Left lobe of liver (tissue), 2 donors: Measurements from ENCODE around the gene RBFOX2. TPM values are rescaled to one million over a fixed set of nuclear protein-coding genes. Genes with fewer than 3 reads are reported as not detected.
A peak's percentile ranks its signal among the peaks of the same experiment; 100 is the strongest.
"Not testable (repeated sequence)": the region's sequence is repeated elsewhere in the genome, so short reads cannot be mapped to it uniquely, and the experiment has no call there.

Experiments
- ATAC-seq: fragments of 200-7000 bp; cut with Tn5 transposase; one replicate; pipeline ENCODE4 v1.9.1; 2020; ENCODE audit warnings: mild to moderate bottlenecking, moderate library complexity
- DNase-seq: peaks from one replicate; pipeline ENCODE4 v3.0.0-alpha.2; 2020; ENCODE audit warnings: low spot score
- total RNA-seq: library from RNA; stranded (reverse); gene quantifications from one replicate; pipeline ENCODE4 v1.2.1, GENCODE V29; 2021
- donor health status: DM: no; HTN: no; CAD: no; lungs with moderate emphysema.
- donor health status: DM: no; HTN: yes; CAD: no.

RBFOX2 gene
- total RNA-seq, 1 donor from 2014 or later, result 25.5 TPM

DNA sequence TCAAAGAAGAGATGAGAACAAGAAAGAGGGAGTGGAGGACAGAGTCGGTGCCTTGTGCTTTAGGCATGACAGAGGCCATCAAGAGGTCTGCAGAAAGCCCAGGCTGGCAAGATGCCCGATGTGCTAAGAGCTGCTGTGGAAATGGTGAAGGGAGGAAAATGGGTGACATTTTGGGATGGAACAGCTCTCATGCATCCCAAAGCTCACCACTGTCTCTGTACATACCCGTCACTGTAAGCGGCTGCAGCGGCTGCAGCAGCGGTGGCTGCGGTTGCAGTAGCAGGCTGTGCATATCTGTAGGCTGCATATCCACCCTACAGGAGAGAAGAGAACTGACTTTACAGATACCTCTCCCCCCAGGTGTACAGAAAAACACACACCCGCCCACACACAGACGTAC is 282.4 kb downstream of the RBFOX2 start:
- DNase-seq (no peak), ATAC-seq (no peak)

DNA sequence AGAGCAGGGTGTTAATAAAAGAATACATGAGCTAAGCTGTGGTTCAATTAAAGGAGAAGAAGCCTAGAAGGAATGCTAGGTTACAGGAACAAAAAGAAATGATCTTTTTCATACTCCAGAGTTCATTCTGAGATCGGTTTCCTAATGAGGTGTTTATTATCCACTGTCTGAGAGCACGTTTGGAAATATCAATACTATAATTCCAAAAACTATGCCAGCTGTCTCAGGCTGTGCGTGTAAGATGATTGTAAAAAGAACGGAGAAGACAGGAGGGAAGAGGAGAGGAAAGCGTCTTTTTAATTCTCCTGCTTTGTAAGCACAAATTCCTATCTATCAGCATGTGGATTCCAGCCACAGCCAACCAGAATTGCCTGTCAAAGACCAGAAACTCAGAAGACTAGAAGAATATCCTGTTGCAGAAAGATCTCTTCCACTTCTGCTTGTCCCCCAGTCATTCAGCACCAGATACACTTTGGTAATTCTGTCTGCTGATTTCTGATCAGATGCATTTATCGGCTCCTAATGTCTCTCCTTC is 285.2 kb downstream of the RBFOX2 start:
- ATAC-seq (no peak), DNase-seq (no peak)

DNA sequence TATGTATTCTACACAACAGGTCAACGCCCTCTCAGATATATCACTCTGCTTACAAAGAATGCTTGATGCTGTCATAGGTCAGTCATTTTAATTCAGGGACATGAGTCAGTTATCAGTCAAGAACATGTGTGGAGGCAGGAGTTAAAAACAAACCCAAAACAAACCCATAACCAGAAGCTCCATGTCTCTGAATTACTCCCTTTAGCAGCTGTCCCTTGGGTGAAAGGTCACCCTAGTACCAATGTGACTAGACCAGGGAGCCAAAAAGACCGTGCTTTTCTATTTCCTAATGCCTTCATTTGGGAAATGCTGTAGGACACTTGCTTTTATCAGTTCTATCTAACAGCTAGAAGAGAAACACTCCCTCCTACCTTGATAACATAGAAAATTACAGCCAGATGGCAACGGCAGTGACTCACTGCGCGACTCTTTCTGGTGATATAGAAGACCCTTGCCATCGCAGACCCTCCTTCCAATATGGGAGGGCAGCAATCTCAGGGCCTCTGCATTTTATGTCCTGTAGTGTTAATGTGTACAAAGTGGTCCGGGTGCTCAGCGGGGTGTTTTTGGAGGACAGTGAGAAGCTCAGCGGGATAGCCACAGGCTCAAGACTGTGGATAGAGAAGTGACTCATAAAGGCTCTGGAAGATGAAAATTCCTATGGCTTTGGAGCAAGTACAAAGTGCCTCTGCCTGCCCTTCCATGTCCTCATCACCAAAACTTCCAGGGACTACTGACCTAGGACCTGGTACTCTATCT is 286.1 kb downstream of the RBFOX2 start:
- DNase-seq (no peak), ATAC-seq (peak; percentile 34)

DNA sequence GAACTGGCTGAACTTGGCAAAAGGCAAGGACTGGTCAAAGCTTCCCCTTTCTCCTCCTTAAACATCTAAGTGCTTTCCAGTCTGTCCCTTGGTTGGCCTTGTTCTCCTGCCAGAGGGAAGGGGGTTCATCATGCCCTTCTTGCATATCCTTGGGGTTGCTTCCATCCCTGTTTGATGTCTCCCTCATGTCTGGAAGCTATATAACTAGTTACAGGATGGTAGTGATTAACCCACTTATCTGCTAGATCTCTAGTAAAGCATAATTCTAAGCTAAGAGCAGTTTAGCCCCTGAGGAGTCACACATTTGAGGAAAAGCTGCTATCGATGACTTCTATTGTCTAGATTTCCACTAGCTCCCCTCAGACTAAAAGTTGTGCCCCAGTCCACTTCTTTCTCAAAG is 288.0 kb downstream of the RBFOX2 start:
- DNase-seq (no peak), ATAC-seq (no peak)

DNA sequence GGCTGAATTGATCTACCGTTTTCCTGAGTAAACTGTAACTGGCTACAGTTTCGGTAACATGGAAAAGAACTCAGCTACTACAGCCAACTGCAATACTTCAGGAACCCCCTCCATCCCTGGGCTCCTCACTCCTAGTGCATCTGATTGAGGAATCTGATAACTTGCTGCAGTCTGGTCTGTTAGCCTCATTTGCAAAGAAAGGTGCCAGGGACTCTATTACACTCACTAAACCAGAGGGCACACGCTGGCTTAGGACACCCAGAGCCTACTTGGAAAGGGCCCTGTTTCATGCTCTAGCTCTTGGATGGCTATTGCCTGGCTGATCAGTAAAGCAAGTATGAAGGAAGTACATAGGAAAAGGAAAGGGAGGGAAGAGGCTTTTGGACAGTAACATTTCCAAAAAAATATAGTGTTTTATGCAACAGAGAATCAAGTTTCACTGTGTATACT is 288.7 kb downstream of the RBFOX2 start:
- no peak for DNase-seq
- ATAC-seq, result peak; percentile 33

DNA sequence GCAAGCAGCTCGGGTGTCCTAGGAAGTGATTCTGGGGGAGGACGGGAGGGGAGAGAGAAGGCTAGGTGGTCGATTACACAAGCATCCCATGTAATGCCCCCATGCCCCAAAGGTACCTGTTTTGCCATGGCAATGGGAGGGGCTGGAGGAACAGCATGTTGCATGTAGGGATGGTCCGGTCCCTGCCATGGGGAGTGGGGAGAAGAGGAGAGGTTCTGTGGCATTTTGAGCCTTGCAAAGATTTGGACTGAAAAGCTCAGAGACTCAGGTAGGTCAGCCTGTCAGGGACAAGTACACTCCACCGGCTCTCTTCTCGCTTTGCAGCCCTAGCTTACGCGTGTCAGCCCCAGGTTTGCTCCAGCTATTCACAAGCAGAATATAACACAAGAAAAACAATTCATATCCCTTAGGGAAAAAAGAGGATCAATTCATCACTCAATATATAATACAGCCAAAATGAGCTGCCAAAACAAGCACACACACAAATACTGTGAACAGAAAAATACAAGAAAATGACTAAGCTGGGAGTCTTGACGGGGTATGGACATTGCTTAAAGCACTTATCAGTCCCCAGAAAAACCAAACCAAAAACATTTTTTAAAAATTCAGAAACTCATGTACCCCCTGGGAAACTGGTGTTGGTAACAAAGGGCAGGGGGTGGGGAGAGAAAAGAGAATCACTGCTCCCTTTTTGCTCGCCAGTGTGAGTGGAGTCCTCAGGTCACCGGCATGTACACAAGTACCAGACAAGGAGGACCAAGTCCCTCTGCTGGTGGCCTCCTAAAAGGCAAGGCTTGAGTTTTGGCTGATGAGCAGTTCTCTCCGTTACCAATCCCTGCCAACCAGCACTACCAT is 289.3 kb downstream of the RBFOX2 start:
- peak; percentile 77 for ATAC-seq
- DNase-seq, result no peak

DNA sequence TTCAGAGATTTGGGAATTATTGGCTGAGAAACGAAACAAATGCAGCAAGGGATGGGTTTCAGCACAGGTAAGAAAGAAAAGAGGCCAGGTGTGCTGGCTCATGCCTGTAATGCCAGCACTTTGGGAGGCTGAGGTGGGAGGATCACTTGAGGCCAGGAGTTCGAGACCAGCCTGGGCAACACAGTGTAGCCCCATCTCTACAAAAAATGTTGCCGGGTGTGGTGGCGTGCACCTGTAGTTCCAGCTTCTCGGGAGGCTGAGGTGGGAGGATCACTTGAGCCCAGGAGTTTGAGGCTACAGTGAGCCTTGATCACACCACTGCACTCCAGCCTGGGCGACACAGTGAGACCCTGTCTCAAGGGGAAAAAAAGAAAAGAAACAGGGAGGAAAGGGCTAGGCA is 290.7 kb downstream of the RBFOX2 start:
- DNase-seq, ATAC-seq: not testable (repeated sequence)

DNA sequence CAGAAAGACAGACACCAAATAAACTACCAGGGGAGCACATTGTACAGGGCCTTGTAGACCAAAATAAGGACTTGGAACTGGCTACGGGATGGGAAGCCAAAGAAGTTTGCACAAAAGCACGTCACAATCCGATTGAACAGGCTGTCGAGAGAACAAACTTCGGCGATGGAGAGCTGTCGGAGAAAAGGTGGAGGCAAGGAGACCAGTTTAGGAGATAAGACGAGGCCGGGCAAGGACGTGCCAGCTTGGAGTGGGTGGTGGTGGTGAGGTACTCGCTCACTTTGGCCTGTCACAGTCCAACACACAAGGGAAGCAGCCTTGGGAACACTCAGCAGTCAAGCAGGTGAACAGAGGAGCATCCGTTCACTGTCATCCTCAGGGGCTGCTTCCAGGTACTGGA is 291.9 kb downstream of the RBFOX2 start:
- ATAC-seq (no peak), DNase-seq (no peak)

DNA sequence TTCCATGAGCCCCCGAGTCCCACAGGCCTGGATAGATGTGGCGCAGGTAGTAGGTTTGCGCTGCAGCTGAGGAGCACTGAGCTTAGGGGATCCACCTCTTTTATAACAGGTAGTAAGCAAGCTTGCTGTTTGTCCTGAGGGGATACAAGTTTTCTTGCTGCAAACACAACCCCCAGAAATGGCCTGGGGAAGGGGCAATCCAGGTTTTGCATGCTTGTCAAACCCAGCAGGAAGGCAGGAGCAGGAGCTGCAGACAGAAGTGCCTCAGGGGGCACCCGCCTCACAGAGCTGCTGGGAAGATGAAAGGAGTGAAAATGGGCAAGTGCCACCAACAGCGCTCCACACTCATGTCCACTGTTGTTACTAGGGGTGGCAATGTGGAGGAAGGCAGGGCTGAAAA is 292.5 kb downstream of the RBFOX2 start:
- DNase-seq, result no peak
- ATAC-seq, result no peak

DNA sequence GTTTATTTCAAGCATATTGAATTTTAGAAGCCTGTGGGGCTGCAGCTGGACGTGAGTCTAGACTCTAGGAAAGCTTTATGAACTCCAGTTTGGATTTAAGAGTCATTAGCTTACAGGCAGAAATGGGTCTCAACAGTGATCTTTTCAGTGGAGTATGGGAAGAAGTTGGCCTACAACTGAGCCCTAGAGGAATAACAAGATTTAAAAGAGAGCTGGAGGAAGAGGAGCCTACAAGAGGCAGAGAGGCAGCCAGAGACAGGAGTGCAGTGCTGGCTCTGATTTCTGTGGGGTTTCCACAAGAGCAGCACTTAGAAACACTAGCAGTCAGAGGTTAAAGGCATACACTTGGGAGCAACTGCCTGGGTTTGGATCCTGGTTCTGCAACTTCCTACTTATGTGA is 293.1 kb downstream of the RBFOX2 start:
- ATAC-seq, result no peak
- no peak for DNase-seq

DNA sequence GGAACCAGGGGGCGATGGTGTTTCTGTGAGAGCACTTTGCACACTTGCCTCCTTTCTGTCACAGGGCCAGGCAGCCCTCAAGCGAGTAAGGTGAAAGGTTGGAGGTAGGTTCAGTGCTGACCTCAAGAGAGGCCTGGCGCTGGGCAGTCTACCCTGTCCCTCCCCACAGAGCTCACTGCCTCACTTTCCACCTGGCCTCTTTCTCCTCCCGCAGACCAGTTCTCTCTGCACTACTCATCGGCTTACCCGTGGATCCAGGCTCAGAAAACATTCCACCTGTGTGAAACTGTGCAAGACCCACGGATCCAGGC is 294.2 kb downstream of the RBFOX2 start:
- ATAC-seq (peak; percentile 76), DNase-seq (no peak)

DNA sequence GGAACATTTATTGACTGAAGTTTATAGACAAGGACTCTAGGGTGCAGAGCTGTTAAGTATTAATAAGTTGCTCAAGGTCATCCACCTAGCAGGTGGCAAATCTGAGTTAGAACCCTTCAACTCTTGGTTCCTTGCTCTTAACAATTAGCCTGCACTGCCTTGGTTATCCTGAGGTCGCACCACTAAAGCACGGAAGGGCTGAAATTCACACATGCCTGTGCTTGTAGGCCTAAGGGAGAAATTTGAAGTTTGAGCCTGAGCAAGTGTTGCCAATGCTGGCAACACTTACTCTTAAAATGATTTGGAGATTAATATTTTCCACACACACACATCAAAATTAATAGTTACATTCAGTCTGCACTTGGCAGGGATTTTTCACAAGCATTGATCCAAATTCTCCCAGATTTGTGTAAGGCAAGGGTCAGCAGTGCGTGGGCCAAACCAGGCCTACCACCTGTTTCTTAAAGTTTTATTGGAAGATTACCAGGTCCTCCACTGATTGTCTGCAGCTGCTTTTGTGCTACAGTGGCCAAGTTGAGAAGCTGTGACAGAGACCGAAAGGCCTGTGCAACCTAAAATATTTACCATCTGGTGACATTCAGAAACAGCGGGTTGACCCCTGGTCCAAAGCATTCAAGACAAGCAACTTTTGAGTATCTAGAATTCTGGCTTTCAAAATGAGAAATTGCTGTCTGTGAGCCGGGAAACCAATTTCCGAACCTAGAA is 294.7 kb downstream of the RBFOX2 start:
- no peak for DNase-seq
- ATAC-seq, result peak; percentile 48

DNA sequence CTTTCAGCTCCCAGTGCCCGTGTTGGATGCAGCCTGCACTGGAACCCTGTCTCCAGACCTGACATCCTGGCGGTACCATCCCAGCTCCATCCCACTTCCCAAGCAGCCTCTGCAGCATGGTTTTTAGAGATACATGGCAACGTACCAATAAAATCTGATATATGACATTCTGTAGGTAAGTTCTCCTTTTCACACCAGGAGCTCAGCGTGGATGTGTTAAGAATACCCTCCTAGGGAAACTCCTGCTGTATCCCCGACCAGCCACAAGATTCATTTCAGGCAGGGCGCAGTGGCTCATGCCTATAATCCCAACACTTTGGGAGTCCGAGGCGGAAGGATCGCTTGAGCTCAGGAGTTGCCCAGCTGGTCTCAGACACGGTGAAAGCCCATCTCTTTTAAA is 295.6 kb downstream of the RBFOX2 start:
- no peak for DNase-seq
- ATAC-seq, result no peak

DNA sequence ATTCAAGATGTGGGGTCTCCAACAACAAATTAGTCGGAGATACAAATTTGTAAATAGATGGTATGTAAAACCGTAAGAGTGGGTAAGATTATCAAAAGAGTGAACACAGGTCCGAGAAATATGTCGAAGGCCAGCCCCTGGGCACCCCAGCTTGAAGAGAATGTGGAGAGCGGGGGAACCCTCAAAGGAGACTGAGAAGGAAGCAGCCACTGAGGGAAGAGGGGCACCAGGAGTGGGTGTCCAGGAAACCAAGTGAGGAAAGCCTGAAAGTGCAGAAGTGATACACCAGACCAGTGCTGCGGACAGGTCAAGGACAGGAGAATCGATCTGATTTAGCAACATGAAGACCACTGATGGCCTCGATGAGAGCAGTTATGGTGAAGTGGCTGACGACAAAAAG is 296.5 kb downstream of the RBFOX2 start:
- ATAC-seq (no peak), DNase-seq (no peak)

DNA sequence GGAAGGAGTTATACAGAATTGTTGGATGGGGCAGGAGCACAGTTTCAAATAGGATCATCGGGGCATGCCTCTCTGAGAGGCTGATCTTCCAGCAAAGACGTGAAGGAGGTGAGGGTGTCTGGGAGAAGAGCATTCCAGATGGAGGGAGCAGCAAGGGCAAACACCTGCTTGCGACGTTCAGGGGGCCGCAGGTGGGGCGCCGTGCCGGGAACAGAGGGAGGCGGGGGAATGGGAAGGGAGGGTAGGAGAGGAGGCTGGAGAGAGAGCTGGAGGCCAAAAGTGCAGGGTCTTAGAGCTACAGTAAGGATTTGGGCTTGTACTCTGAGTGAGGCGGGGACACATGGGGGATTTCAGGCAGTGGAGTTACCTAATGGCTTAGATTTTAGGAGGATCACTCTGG is 297.3 kb downstream of the RBFOX2 start:
- ATAC-seq, result no peak
- DNase-seq, result no peak

DNA sequence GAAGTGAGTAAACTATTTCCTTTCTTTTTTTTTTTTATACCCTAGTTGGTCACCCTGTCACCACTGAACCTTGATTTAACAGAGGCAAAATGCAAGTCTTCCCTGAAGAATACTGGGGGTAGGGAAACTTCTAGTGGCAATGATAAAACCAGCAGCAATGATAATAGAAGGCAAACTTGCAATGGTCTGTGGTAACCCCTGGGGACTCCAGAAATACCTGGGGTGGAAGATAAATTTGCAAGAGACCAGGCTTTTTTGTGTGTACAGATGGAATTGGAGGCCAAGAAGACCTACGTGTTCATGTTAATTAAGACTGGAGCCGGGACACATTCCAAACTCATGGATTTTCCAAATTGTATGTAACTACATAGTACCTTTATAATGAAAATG is 299.3 kb downstream of the RBFOX2 start:
- no peak for DNase-seq

DNA sequence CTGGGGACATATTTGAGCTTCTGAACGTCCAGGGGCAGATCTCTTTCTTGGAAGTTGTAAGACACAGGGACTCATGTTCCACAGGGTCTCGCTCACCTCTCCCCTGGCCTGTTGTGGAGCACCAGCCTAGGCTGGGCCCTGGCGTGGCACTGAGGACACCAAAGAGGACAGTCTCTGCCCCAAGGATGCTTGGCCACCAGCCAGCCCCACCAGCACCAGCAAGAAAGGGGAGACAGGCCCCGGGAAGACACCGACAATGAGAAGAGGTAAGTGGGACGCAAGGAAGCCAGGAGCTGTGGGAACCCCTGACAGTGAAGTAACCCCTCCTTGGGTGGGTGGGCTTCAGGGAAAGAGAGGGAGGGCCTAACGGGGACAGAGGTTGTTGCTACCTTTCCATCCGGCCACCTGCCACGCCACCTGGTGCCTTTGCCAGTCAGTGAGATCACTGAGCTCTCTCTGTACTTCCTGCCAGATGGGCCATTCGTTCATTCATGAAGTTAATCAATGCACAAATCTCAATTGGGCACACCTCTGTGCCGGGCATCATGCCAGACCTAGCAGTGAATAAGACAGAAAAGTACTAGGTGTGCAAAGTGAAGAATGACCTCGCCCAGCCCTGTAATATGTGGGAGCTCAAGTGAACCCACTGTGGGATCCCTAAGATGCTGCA is 299.9 kb downstream of the RBFOX2 start:
- peak; percentile 75 for ATAC-seq
- peak; percentile 64 for DNase-seq

More for the DNA sequence above, 299.3 kb downstream of the RBFOX2 start:
- no peak for ATAC-seq

DNA sequence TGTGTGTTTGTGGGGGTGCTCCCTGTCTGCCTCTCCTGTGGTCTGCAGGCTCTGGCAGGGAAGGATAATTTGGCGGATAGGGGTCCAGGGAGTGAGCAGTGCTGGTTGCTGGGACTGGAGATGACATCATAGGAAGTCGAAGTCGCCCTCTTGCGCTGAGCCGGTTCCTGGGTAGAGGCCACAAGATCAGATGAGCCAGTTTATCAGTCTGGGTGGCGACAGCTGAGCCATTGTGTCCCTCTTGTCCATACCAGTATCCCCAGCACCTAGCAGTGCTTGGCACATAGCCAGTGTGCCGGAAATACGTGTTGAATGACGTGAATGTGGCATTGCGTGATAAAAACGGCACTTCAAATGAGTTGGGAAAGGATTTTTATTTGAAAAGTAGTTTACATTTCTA is 301.2 kb downstream of the RBFOX2 start:
- no peak for DNase-seq
- no peak for ATAC-seq

DNA sequence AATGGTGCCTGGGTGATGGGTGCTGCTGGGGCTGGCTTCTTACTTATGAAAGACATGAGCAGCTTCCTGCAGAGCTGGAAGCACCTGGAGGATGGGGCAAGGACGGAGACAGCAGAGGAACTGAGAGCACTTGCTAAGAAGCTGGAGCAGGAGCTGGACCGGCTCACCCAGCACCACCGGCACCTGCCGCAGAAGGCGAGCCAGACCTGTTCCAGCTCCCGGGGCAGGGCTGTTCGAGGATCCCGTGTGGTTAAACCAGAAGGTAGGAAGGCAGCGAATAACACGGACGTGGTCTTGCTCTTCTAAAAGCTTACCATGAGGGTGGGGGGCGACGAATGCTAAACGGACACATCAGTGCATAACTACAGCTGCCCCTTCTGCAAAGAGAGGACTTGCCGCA is 301.7 kb downstream of the RBFOX2 start:
- DNase-seq (no peak), ATAC-seq (no peak)

DNA sequence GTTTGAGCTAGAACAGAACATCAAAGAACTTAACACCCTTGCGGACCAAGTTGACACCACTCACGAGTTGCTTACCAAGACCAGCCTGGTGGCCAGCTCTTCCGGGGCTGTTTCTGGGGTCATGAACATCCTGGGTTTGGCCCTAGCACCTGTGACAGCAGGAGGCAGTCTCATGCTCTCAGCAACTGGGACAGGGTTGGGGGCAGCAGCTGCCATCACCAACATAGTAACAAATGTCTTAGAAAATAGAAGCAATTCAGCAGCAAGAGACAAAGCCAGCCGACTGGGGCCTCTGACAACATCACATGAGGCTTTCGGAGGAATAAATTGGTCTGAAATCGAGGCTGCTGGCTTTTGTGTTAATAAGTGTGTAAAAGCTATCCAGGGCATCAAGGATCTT is 302.2 kb downstream of the RBFOX2 start:
- ATAC-seq (no peak), DNase-seq (no peak)

DNA sequence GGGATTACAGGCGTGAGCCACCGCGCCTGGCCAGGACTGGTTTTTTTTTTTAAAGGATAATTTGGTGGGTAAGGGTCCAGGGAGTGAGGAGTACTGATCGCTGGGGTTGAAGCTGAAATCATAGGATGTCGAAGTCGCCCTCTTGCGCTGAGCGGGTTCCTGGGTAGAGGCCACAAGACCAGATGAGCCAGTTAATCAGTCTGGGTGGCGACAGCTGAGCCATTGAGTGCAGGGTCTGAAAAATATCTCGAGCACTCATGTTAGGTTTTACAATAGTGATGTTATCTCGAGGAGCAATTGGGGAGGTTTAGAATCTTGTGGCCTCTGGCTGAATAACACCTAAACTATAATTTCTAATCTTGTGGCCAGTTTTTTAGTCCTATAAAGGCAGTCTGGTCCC is 303.1 kb downstream of the RBFOX2 start:
- ATAC-seq (no peak), DNase-seq (no peak)
